HL-60 (cell line): ENCODE results near the gene TARS2.

ENCODE experiments used
- GABPA ChIP-seq: IDR thresholded peaks from 2 replicates; pipeline ENCODE4 v1.6.1; 2012; ENCODE audit warnings: low read depth
- POLR2AphosphoS5 ChIP-seq: IDR thresholded peaks from 2 replicates; pipeline ENCODE4 v1.6.1; 2012; ENCODE audit warnings: low read depth
- SPI1 ChIP-seq: IDR thresholded peaks from 2 replicates; pipeline ENCODE4 v1.6.1; 2012; ENCODE audit warnings: low read depth, mild to moderate bottlenecking, borderline replicate concordance
- TF ChIP-seq, protein P1 (sequence below): IDR thresholded peaks from one replicate; pipeline ENCODE4 v1.5.1; 2011; ENCODE audit warnings: low read length, control low read depth, inconsistent platforms; ENCODE audit not compliant: insufficient read depth
- TF ChIP-seq, protein P2 (sequence below): IDR thresholded peaks from 2 replicates; pipeline ENCODE4 v1.6.1; 2012; ENCODE audit warnings: low read depth; ENCODE audit not compliant: insufficient replicate concordance

DNA sequence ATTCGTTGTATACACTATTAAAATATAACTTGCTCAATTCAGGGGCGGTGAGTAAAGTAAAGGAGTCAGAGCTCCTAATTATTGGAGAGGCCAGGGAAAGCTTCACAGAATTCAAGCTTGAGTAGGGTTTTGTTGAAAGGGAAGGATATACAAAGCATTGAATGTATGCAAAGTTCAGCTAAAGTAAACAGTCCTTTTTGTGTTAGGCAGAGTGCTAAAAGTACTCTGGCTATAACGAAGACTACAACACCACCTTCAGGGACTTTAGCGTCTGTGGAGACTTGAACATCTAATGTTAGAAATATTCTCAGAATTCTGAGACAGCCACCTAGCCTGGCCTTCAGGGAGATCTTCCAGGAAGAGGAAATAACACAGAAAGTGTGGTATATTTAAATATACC is 29.4 kb downstream of the TARS2 start:
- TF ChIP-seq, protein P1, sequence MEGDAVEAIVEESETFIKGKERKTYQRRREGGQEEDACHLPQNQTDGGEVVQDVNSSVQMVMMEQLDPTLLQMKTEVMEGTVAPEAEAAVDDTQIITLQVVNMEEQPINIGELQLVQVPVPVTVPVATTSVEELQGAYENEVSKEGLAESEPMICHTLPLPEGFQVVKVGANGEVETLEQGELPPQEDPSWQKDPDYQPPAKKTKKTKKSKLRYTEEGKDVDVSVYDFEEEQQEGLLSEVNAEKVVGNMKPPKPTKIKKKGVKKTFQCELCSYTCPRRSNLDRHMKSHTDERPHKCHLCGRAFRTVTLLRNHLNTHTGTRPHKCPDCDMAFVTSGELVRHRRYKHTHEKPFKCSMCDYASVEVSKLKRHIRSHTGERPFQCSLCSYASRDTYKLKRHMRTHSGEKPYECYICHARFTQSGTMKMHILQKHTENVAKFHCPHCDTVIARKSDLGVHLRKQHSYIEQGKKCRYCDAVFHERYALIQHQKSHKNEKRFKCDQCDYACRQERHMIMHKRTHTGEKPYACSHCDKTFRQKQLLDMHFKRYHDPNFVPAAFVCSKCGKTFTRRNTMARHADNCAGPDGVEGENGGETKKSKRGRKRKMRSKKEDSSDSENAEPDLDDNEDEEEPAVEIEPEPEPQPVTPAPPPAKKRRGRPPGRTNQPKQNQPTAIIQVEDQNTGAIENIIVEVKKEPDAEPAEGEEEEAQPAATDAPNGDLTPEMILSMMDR: no peak
- TF ChIP-seq POLR2AphosphoS5 (no peak), GABPA (no peak), SPI1 (no peak)
- TF ChIP-seq, protein P2, sequence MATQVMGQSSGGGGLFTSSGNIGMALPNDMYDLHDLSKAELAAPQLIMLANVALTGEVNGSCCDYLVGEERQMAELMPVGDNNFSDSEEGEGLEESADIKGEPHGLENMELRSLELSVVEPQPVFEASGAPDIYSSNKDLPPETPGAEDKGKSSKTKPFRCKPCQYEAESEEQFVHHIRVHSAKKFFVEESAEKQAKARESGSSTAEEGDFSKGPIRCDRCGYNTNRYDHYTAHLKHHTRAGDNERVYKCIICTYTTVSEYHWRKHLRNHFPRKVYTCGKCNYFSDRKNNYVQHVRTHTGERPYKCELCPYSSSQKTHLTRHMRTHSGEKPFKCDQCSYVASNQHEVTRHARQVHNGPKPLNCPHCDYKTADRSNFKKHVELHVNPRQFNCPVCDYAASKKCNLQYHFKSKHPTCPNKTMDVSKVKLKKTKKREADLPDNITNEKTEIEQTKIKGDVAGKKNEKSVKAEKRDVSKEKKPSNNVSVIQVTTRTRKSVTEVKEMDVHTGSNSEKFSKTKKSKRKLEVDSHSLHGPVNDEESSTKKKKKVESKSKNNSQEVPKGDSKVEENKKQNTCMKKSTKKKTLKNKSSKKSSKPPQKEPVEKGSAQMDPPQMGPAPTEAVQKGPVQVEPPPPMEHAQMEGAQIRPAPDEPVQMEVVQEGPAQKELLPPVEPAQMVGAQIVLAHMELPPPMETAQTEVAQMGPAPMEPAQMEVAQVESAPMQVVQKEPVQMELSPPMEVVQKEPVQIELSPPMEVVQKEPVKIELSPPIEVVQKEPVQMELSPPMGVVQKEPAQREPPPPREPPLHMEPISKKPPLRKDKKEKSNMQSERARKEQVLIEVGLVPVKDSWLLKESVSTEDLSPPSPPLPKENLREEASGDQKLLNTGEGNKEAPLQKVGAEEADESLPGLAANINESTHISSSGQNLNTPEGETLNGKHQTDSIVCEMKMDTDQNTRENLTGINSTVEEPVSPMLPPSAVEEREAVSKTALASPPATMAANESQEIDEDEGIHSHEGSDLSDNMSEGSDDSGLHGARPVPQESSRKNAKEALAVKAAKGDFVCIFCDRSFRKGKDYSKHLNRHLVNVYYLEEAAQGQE: no peak
